NCI-H748 treated with DMSO at 0.1 percent for 48 hours (cell line): ENCODE data around the gene RASEF.
A peak's percentile ranks its signal among the peaks of the same experiment; 100 is the strongest.
"Not testable (repeated sequence)": the region's sequence is repeated elsewhere in the genome, so short reads cannot be mapped to it uniquely, and the experiment has no call there.

Source experiments
- DNase-seq: peaks from one replicate; lab custom pipeline; 2025; lab: John Stamatoyannopoulos, UW

RASEF gene

GRCh38 chr9:82970359-82970758 lies 92.6 kb downstream of the RASEF start:
- DNase-seq, result no peak

GRCh38 chr9:82969291-82969690 lies 93.7 kb downstream of the RASEF start:
- no peak for DNase-seq

GRCh38 chr9:82968816-82969215 lies 94.1 kb downstream of the RASEF start:
- DNase-seq, result no peak

- no peak for DNase-seq
These were observed 94.6 kb downstream of the RASEF start for GRCh38 chr9:82968388-82968787.

- peak; percentile 88 for DNase-seq
These were observed 101.3 kb downstream of the RASEF start for GRCh38 chr9:82961504-82962125.

GRCh38 chr9:82957529-82958379 lies 105.2 kb downstream of the RASEF start:
- DNase-seq, result peak; percentile 14

- DNase-seq, result no peak
These were observed 113.7 kb downstream of the RASEF start for GRCh38 chr9:82949203-82949602.

- DNase-seq, result no peak
These were observed 122.6 kb downstream of the RASEF start for GRCh38 chr9:82940376-82940775.

- DNase-seq, result no peak
These were observed 123.5 kb downstream of the RASEF start for GRCh38 chr9:82939451-82939850.

- no peak for DNase-seq
These were observed 124.3 kb downstream of the RASEF start for GRCh38 chr9:82938426-82939218.

- DNase-seq, result not testable (repeated sequence)
These were observed 126.4 kb downstream of the RASEF start for GRCh38 chr9:82936561-82936960.

- DNase-seq, result no peak
These were observed 128.0 kb downstream of the RASEF start for GRCh38 chr9:82934949-82935348.

GRCh38 chr9:82934025-82934424 lies 128.9 kb downstream of the RASEF start:
- not testable (repeated sequence) for DNase-seq

- no peak for DNase-seq
These were observed 132.8 kb downstream of the RASEF start for GRCh38 chr9:82930116-82930515.
